Subcutaneous adipose tissue (tissue), 4 donors: ENCODE results near the gene NKD1. TPM values are rescaled to one million over a fixed set of nuclear protein-coding genes. Genes with fewer than 3 reads are reported as not detected.

Experiments
- total RNA-seq, 4 donors: library from RNA; depleted of rRNA; stranded (reverse); fragments of >200 nt; gene quantifications; one replicate each; pipeline ENCODE4 v1.1.0, GENCODE V29; 2016
- TF ChIP-seq, protein P1 (sequence below): fragments of 450-650 bp; IDR thresholded peaks from one replicate; pipeline ENCODE4 v1.5.1; 2016; ENCODE audit warnings: low read depth, mild to moderate bottlenecking, control low read depth, antibody characterized with exemption, moderate library complexity

The NKD1 gene
- total RNA-seq, 4 donors from 2014 or later = 0.68 to 2.9 (median 2.1) TPM

DNA sequence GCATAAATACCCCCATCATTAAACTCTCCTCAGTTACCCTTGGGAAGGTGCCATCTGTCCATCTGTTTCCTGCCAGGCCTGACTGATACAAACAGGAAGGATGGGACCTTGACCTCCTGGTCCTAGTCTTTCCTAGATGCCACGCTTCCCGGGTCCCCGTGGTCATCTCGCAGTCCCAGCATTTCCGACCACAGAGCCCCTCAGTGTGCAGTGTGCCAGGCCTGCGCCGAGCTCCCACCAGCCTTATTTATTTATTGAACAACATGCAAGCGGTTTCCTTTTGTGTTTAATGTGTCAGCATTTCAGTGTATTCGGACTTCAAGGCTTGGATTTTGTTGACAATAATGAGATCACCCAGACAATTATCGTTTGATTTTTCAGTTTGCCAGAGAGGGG is 45.6 kb upstream of the NKD1 start:
- TF ChIP-seq, protein P1, sequence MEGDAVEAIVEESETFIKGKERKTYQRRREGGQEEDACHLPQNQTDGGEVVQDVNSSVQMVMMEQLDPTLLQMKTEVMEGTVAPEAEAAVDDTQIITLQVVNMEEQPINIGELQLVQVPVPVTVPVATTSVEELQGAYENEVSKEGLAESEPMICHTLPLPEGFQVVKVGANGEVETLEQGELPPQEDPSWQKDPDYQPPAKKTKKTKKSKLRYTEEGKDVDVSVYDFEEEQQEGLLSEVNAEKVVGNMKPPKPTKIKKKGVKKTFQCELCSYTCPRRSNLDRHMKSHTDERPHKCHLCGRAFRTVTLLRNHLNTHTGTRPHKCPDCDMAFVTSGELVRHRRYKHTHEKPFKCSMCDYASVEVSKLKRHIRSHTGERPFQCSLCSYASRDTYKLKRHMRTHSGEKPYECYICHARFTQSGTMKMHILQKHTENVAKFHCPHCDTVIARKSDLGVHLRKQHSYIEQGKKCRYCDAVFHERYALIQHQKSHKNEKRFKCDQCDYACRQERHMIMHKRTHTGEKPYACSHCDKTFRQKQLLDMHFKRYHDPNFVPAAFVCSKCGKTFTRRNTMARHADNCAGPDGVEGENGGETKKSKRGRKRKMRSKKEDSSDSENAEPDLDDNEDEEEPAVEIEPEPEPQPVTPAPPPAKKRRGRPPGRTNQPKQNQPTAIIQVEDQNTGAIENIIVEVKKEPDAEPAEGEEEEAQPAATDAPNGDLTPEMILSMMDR = no peak

DNA sequence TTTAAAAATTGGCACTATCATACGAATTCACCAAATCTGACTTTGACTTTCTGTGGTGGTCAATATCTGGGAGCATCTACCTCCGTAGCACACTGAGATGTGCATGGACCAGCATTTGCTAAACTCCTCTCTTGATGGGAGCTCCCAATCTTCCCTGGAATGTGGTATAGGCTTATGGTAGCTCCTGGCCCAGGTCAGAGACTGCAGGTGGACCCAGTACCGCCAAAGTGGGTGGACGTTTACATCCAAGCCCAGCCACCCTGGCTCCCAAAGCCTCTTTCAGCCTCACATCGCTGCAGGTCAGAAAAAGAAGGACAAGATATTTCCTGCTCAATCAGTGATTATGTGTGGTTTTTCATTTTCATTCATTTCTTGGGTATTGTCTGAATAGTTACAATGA is 43.1 kb upstream of the NKD1 start:
- TF ChIP-seq, protein P1 = no peak

DNA sequence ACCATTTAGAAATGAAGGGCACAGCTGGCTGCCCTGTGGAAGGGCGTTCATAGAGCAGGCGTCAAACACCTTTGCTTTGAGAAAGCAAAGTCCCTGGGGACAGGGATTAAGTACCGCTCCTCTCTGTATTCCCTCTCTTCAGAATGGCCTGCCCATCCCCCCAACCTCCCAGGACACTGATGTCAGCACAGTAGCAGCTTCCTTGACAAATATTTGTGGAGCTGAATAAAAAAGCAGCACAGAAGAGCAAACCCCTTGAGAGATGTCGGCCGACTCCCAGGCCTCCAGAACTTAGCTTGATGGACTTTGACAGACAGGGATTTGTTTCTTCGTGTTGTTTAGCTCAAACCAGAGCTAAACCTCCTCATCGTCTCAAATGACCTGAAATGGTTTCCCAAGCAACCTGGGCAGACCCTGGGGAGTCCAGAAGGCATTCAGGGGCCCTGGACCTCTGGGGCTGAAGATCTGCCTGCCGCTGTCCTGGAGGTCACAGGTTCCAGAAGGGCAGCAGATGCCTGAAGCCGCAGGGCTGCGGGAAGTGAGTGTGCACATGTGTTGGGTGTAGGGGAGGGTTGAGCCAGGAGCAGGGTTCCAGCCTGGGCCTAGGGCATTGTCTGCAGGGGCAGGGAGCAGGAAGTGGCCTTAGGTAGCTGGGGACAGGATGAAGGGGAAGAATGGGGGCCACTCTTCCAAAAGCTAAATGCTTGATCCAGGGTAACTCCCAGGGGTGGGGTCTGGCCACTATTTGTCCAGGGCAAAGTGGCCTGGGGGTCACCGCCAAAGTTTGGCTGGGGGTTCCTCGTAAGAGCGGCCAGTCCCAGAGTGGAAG is 42.3 kb upstream of the NKD1 start:
- TF ChIP-seq, protein P1 = no peak

GRCh38 chr16:50506543-50506937 is 41.7 kb upstream of the NKD1 start:
- TF ChIP-seq, protein P1 = no peak

GRCh38 chr16:50507397-50507796 is 40.8 kb upstream of the NKD1 start:
- TF ChIP-seq, protein P1 = no peak

GRCh38 chr16:50509521-50510341 is 38.5 kb upstream of the NKD1 start:
- TF ChIP-seq, protein P1 = no peak

DNA sequence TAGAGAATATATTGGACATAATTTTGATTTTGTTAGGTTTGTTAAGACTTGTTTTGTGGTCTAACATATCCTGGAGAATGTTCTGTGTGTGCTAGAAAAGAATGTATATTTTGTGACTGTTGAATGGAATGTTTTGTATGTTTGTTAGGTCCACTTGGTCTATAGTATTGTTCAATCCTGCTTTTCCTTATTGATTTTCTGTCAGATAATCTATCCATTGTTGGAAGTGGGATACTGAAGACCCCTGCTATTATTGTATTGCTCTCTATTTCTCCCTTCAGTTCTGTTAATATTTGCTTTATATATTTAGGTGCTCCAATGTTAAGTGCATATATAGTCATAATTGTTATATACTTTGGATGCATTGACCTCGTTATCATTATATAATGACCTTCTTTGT is 33.0 kb upstream of the NKD1 start:
- TF ChIP-seq, protein P1 = no peak
